HepG2 (cell line): ENCODE results near the gene ATP6V0E2. TPM values are rescaled to one million over a fixed set of nuclear protein-coding genes. Genes with fewer than 3 reads are reported as not detected.

Experiments used
- ARNT ChIP-seq: fragments of 450-650 bp; IDR thresholded peaks from 2 replicates; pipeline ENCODE4 v1.6.1; 2017
- ATF7 ChIP-seq, 2 experiments: fragments of 450-650 bp in 1 of 2; sonication (generic) in 1 of 2; formaldehyde crosslinking in 1 of 2; IDR thresholded peaks; 2 replicates each; pipeline versions ENCODE4 v1.4.0 to v1.6.1; 2016 to 2020; ENCODE audit warnings: antibody characterized with exemption in 1 of 2, mild to moderate bottlenecking in 1 of 2, missing genetic modification reagents in 1 of 2
- CBFB ChIP-seq: sonication (generic); formaldehyde crosslinking; IDR thresholded peaks from 2 replicates; pipeline ENCODE4 v1.4.0; 2020; ENCODE audit warnings: missing genetic modification reagents
- CBX2 ChIP-seq, 2 experiments: fragments of 200-600 bp in 1 of 2; sonication (generic); formaldehyde crosslinking in 1 of 2; IDR thresholded peaks; 2 replicates each; pipeline versions ENCODE4 v1.7.0 to v1.8.1; 2018 to 2022; ENCODE audit warnings: low read depth in 2 of 2, low read length in 1 of 2, mild to moderate bottlenecking in 1 of 2, missing genetic modification reagents in 1 of 2
- DNMT3B ChIP-seq: conservative IDR thresholded peaks from 2 replicates; pipeline ENCODE4 v1.6.1; 2016; ENCODE audit warnings: missing biosample characterization, control low read depth
- ESRRA ChIP-seq: sonication (generic); formaldehyde crosslinking; IDR thresholded peaks from 2 replicates; pipeline ENCODE4 v1.5.1; 2020; ENCODE audit warnings: mild to moderate bottlenecking, low read depth, missing genetic modification reagents
- KDM1A ChIP-seq: IDR thresholded peaks from 2 replicates; pipeline ENCODE4 v1.6.1; 2016; ENCODE audit warnings: missing compliant biosample characterization
- MZF1 ChIP-seq: sonication (generic); formaldehyde crosslinking; IDR thresholded peaks from 2 replicates; pipeline ENCODE4 v1.8.1; 2023; ENCODE audit warnings: mild to moderate bottlenecking, missing genetic modification reagents, borderline replicate concordance
- NFYB ChIP-seq: sonication (generic); formaldehyde crosslinking; IDR thresholded peaks from 2 replicates; pipeline ENCODE4 v1.4.0; 2020; ENCODE audit warnings: missing genetic modification reagents
- NPAS2 ChIP-seq: sonication (generic); formaldehyde crosslinking; IDR thresholded peaks from 2 replicates; pipeline ENCODE4 v1.8.0; 2022; ENCODE audit warnings: mild to moderate bottlenecking, missing genetic modification reagents, borderline replicate concordance
- PBX3 ChIP-seq: sonication (generic); formaldehyde crosslinking; IDR thresholded peaks from 2 replicates; pipeline ENCODE4 v1.8.1; 2023; ENCODE audit warnings: missing genetic modification reagents, inconsistent platforms, borderline replicate concordance
- SP5 ChIP-seq: IDR thresholded peaks from 2 replicates; pipeline ENCODE4 v1.6.1; 2016; ENCODE audit warnings: low read depth, borderline replicate concordance
- THRA ChIP-seq: sonication (generic); formaldehyde crosslinking; IDR thresholded peaks from 2 replicates; pipeline ENCODE4 v1.4.0; 2020; ENCODE audit warnings: missing genetic modification reagents, borderline replicate concordance
- ZNF205 ChIP-seq: IDR thresholded peaks from 2 replicates; pipeline ENCODE4 v1.6.1; 2018; ENCODE audit warnings: missing biosample characterization, missing genetic modification reagents
- ZNF672 ChIP-seq: sonication (generic); formaldehyde crosslinking; IDR thresholded peaks from 2 replicates; pipeline ENCODE4 v1.8.1; 2022; ENCODE audit warnings: missing genetic modification reagents
- polyA plus RNA-seq, 8 experiments: library from polyadenylated mRNA; depleted of rRNA in 3 of 8; stranded (reverse) in 7 of 8; unstranded in 1 of 8; fragments of >200 nt; fragmentation: Illumina TruSeq in 4 of 8; extraction: Trizol in 4 of 8; gene quantifications; 2 replicates each; pipeline versions ENCODE4 v1.2.1 to v1.2.3, GENCODE V29; 2011 to 2016; ENCODE audit warnings: low read depth in 4 of 8, missing spikeins in 1 of 8, mixed read lengths in 1 of 8; ENCODE audit not compliant: insufficient read depth in 1 of 8
- total RNA-seq, 5 experiments: library from RNA; depleted of rRNA; stranded (reverse); fragments of >200 nt; fragmentation: Illumina TruSeq; extraction: Trizol; gene quantifications; 2 replicates each; pipeline ENCODE4 v1.2.3, GENCODE V29; 2016; ENCODE audit warnings: low read depth in 1 of 5
- TF ChIP-seq, protein P1 (sequence below): sonication (generic); formaldehyde crosslinking; IDR thresholded peaks from 2 replicates; pipeline ENCODE4 v1.5.1; 2020; ENCODE audit warnings: mild to moderate bottlenecking, missing genetic modification reagents, moderate library complexity
- TF ChIP-seq, protein P2 (sequence below): sonication (generic); formaldehyde crosslinking; IDR thresholded peaks from 2 replicates; pipeline ENCODE4 v1.4.0; 2020; ENCODE audit warnings: low read depth, mild to moderate bottlenecking, missing genetic modification reagents
- TF ChIP-seq, protein P3 (sequence below): sonication (generic); formaldehyde crosslinking; IDR thresholded peaks from 2 replicates; pipeline ENCODE4; 2020; ENCODE audit warnings: missing genetic modification reagents, mild to moderate bottlenecking, borderline replicate concordance

The ATP6V0E2 gene
- total and polyA plus RNA-seq, 2 of the 13 experiments (the other 11 are each of a cell fraction or from before 2014, with no cell fraction given), result 36.8 to 203 TPM

DNA sequence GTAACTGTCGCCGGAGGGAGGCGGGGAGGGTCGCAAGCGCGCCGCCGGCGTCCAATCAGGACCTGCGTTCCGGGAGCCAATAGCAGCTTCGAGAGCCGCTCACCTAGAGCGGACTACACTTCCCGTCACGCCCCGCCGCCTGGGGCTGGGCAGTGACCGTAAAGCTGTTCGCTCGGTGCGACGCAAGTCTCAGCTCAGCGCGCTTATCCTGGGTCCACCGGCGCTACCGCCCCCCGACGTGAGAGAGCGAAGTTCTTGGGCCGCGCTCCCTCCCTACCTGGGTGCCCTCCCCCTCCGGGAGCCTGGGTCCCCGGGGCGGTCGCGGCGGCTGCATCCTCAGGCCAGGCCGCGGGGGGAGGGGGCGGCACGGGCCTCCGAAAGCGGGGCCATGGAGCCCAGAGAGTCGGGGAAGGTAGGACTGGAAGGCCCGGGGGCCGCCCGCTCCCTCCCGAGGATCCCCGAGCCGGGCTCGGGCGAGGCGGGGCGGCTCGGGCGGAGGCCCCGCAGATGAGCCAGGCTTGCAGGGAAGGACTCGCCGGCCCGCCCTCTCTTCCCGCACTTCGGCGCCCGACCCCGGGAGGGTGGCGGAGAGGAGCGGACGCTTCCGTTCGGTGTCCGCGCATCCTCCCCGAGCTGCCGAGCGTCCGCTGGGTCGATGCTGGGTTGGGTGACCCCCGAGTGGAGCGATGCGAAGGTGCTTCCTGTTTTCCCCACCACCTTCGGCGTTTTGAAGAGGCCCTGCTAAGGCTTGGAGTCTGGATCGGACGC, 35.4 kb upstream of the ATP6V0E2 start, which contains the start of gene ZNF862 (continued):
- TF ChIP-seq THRA (CRISPR knock-in tag) (peak; percentile 12; the same call in 1 of the 2 replicates), ZNF205 (CRISPR knock-in tag) (0 out of 2 replicates have a peak, but pooled peaks have one; percentile 66), PBX3 (CRISPR knock-in tag) (no peak), MZF1 (CRISPR knock-in tag) (no peak), NPAS2 (CRISPR knock-in tag) (no peak), CBX2 (IDR thresholded peaks at IDR 0.05; ENCODE audit: low read depth, low read length) (no peak), CBX2 (CRISPR knock-in tag; IDR thresholded peaks at IDR 0.05; ENCODE audit: low read depth) (peak; percentile 92; the same call in 1 of the 2 replicates), NFYB (no peak; the same call in none of the 2 replicates), CBFB (CRISPR knock-in tag) (peak; percentile 43; the same call in 1 of the 2 replicates), ESRRA (CRISPR knock-in tag) (peak; percentile 64; the same call in 1 of the 2 replicates), ZNF672 (CRISPR knock-in tag) (no peak), SP5 (CRISPR knock-in tag) (peak; percentile 60), ARNT (no peak), DNMT3B (CRISPR knock-in tag) (no peak), ATF7 (IDR thresholded peaks at IDR 0.05) (no peak), ATF7 (CRISPR knock-in tag; IDR thresholded peaks at IDR 0.05) (peak; percentile 72; the same call in 1 of the 2 replicates), KDM1A (no peak)
- TF ChIP-seq, protein P1, sequence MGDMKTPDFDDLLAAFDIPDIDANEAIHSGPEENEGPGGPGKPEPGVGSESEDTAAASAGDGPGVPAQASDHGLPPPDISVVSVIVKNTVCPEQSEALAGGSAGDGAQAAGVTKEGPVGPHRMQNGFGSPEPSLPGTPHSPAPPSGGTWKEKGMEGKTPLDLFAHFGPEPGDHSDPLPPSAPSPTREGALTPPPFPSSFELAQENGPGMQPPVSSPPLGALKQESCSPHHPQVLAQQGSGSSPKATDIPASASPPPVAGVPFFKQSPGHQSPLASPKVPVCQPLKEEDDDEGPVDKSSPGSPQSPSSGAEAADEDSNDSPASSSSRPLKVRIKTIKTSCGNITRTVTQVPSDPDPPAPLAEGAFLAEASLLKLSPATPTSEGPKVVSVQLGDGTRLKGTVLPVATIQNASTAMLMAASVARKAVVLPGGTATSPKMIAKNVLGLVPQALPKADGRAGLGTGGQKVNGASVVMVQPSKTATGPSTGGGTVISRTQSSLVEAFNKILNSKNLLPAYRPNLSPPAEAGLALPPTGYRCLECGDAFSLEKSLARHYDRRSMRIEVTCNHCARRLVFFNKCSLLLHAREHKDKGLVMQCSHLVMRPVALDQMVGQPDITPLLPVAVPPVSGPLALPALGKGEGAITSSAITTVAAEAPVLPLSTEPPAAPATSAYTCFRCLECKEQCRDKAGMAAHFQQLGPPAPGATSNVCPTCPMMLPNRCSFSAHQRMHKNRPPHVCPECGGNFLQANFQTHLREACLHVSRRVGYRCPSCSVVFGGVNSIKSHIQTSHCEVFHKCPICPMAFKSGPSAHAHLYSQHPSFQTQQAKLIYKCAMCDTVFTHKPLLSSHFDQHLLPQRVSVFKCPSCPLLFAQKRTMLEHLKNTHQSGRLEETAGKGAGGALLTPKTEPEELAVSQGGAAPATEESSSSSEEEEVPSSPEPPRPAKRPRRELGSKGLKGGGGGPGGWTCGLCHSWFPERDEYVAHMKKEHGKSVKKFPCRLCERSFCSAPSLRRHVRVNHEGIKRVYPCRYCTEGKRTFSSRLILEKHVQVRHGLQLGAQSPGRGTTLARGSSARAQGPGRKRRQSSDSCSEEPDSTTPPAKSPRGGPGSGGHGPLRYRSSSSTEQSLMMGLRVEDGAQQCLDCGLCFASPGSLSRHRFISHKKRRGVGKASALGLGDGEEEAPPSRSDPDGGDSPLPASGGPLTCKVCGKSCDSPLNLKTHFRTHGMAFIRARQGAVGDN (CRISPR knock-in tag), result peak; percentile 90
- TF ChIP-seq, protein P2, sequence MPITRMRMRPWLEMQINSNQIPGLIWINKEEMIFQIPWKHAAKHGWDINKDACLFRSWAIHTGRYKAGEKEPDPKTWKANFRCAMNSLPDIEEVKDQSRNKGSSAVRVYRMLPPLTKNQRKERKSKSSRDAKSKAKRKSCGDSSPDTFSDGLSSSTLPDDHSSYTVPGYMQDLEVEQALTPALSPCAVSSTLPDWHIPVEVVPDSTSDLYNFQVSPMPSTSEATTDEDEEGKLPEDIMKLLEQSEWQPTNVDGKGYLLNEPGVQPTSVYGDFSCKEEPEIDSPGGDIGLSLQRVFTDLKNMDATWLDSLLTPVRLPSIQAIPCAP (CRISPR knock-in tag), result no peak
- TF ChIP-seq, protein P3, sequence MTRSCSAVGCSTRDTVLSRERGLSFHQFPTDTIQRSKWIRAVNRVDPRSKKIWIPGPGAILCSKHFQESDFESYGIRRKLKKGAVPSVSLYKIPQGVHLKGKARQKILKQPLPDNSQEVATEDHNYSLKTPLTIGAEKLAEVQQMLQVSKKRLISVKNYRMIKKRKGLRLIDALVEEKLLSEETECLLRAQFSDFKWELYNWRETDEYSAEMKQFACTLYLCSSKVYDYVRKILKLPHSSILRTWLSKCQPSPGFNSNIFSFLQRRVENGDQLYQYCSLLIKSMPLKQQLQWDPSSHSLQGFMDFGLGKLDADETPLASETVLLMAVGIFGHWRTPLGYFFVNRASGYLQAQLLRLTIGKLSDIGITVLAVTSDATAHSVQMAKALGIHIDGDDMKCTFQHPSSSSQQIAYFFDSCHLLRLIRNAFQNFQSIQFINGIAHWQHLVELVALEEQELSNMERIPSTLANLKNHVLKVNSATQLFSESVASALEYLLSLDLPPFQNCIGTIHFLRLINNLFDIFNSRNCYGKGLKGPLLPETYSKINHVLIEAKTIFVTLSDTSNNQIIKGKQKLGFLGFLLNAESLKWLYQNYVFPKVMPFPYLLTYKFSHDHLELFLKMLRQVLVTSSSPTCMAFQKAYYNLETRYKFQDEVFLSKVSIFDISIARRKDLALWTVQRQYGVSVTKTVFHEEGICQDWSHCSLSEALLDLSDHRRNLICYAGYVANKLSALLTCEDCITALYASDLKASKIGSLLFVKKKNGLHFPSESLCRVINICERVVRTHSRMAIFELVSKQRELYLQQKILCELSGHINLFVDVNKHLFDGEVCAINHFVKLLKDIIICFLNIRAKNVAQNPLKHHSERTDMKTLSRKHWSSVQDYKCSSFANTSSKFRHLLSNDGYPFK, result peak; percentile 73; the same call in 1 of the 2 replicates
